NB4 (cell line): ENCODE results near the gene RER1.

Experiments
- CTCF ChIP-seq: IDR thresholded peaks from one replicate; pipeline ENCODE4 v1.5.1; 2012; ENCODE audit warnings: low read depth, low read length
- MAX ChIP-seq: IDR thresholded peaks from 2 replicates; pipeline ENCODE4 v1.6.1; 2011; ENCODE audit warnings: low read depth, low read length
- MYC ChIP-seq: IDR thresholded peaks from 2 replicates; pipeline ENCODE4 v1.6.1; 2011; ENCODE audit warnings: low read depth, low read length
- POLR2A ChIP-seq: IDR thresholded peaks from 2 replicates; pipeline ENCODE4 v1.6.1; 2011; ENCODE audit warnings: mild to moderate bottlenecking; ENCODE audit not compliant: insufficient read length; ENCODE audit errors: extremely low read depth

- TF ChIP-seq POLR2A: no peak
- no peak for TF ChIP-seq CTCF
- no peak for TF ChIP-seq MAX
- TF ChIP-seq MYC: no peak
Measured at GRCh38 chr1:2452932-2453315, 61.3 kb downstream of the RER1 start.
